Measurements from ENCODE around the gene SECTM1. TPM values are rescaled to one million over a fixed set of nuclear protein-coding genes. Genes with fewer than 3 reads are reported as not detected.

The SECTM1 gene
- total and polyA plus RNA-seq, 2 experiments from 2014 or later: 1.4 TPM

GRCh38 chr17:82303944-82304808 is 29.4 kb downstream of the SECTM1 start:
- in situ Hi-C loops (cut with MboI): no loop called here
- TF ChIP-seq EZH2phosphoT487 (IDR thresholded peaks at IDR 0.05; ENCODE audit: insufficient read depth, low read depth) (no peak), EZH2 (IDR thresholded peaks at IDR 0.05; ENCODE audit: insufficient read depth, poor library complexity, severe bottlenecking) (no peak)
- H2AFZ ChIP-seq: no peak overlapping the region
- no peaks in the 10 kb centered on the region; the same call in 1 of the 2 replicates for H3K4me1 ChIP-seq (ENCODE audit: insufficient read depth)
- H3K27me3 ChIP-seq (replicated peaks; ENCODE audit: insufficient read depth): no peaks in the 10 kb centered on the region
- no peaks in the 10 kb centered on the region for H4K20me1 ChIP-seq (ENCODE audit: insufficient read depth)
- H3K4me3 ChIP-seq: no peak overlapping the region
- H3K9me3 ChIP-seq (ENCODE audit: low read depth): no peaks in the 10 kb centered on the region
- no peak overlapping the region for H3K27ac ChIP-seq
- no peaks in the 10 kb centered on the region for H3K36me3 ChIP-seq (ENCODE audit: low read depth)
- H3K79me2 ChIP-seq (ENCODE audit: insufficient read depth): no peaks in the 10 kb centered on the region
- 85 to 90% methylated on average over 8 to 26 of the region's 26 CpGs for WGBS, 2 experiments (ENCODE audit: low coverage in 1 of 2, low lambda C conversion rate in 2 of 2, missing lambda C conversion rate in 2 of 2)
- no peak overlapping the region for H3K9ac ChIP-seq
- no peaks in the 10 kb centered on the region for H3K9me2 ChIP-seq (ENCODE audit: insufficient read depth)
- H3K4me2 ChIP-seq (ENCODE audit: unreplicated experiment): no peak overlapping the region
- no peak for DNase-seq
- peaks cover 4% of the 10 kb centered on the region; the same call in 1 of the 2 replicates for H3F3A ChIP-seq (ENCODE audit: insufficient read depth)

DNA sequence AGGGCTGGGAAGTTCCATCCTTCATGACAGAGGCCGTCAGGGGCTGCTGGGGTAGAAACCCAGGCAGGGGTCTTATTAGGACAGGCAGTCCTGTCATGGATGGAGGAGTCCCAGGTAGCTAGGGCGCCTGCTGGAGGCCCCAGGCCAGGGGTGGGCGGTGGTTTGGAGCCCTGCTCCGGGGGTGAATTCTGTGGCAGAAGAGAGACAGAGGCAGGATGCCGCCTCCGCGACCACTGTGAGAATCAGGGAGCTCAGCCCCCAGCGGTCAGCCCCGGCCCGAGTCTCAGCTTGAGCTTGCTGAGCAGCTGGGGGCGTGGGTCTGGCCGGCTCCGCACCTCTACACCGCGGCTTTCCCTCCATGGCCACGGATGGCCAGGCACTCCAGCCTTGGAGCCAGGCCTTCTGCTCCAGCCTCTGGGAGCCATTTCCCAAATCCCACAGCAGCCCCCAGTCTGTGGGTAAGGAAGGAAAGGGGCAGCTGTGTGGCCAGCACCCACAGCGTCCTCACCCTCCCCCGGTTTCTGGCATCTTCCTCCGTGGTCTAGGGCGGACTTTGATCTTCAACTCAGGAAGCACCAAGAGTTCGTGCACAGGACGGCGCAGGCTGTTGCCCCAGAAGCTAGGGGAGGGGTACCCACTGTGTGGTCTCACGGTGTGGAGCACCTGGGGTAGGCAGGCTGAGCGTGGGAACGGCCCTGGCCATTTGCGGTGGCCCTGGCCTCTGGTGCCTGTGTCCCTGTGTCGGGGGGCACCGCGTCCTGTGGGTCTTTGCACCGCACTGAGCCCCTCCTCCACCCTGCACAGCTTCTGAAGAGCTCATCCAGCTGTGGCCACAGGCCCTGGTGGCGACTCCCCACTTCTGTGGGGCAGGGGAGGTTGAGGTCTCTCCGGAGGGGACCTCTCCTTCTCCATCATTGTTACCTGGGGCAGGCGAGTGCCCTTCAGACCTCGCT is 30.3 kb downstream of the SECTM1 start:
- H3K9me2 ChIP-seq (ENCODE audit: insufficient read depth): no peaks in the 10 kb centered on the region
- H3K4me1 ChIP-seq (ENCODE audit: insufficient read depth): peaks cover 5% of the 10 kb centered on the region
- H3K27me3 ChIP-seq (replicated peaks; ENCODE audit: insufficient read depth): no peaks in the 10 kb centered on the region
- H3K4me3 ChIP-seq: no peak overlapping the region
- H3K79me2 ChIP-seq (ENCODE audit: insufficient read depth): no peaks in the 10 kb centered on the region
- no peaks in the 10 kb centered on the region for H3K9me3 ChIP-seq (ENCODE audit: low read depth)
- in situ Hi-C loops (cut with MboI): no loop called here
- H3K36me3 ChIP-seq (ENCODE audit: low read depth): no peaks in the 10 kb centered on the region
- 88 to 89% methylated on average over 32 to 34 of the region's 35 CpGs for WGBS, 2 experiments (ENCODE audit: low coverage in 1 of 2, low lambda C conversion rate in 2 of 2, missing lambda C conversion rate in 2 of 2)
- no peak for TF ChIP-seq EZH2phosphoT487 (IDR thresholded peaks at IDR 0.05; ENCODE audit: insufficient read depth, low read depth)
- TF ChIP-seq EZH2 (IDR thresholded peaks at IDR 0.05; ENCODE audit: insufficient read depth, poor library complexity, severe bottlenecking): no peak
- H3K27ac ChIP-seq: no peak overlapping the region
- DNase-seq: no peak
- no peaks in the 10 kb centered on the region; the same call in 1 of the 2 replicates for H3F3A ChIP-seq (ENCODE audit: insufficient read depth)
- no peak overlapping the region for H3K9ac ChIP-seq
- no peaks in the 10 kb centered on the region for H4K20me1 ChIP-seq (ENCODE audit: insufficient read depth)
- H3K4me2 ChIP-seq (ENCODE audit: unreplicated experiment): no peak overlapping the region
- H2AFZ ChIP-seq: no peak overlapping the region

DNA sequence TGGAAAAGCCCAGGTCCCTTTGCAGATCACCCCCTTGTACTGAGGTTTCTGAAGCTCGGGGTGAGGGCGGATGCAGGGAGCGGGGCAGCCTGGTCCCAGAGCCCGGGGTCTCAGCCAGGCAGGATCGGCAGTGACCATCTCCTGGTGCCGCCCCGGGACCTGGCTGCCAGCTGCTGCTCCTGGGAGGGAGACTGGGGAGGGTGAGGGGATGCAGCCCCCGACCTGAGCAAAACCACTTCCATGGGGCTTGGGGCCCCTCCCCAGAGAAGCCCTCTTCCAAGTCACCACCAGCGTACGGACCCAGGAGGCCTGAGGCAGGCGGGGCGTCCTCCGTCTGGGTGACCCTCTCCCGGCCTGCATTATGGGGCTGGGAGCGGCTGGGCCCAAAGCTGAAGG is 31.0 kb downstream of the SECTM1 start:
- H3K27ac ChIP-seq: no peak overlapping the region
- no peak for DNase-seq
- no peaks in the 10 kb centered on the region for H3K79me2 ChIP-seq (ENCODE audit: insufficient read depth)
- H4K20me1 ChIP-seq (ENCODE audit: insufficient read depth): no peaks in the 10 kb centered on the region
- H3K4me3 ChIP-seq: no peak overlapping the region
- in situ Hi-C loops (cut with MboI): no loop called here
- no peaks in the 10 kb centered on the region for H3K9me3 ChIP-seq (ENCODE audit: low read depth)
- H3K9ac ChIP-seq: no peak overlapping the region
- H3K4me1 ChIP-seq (ENCODE audit: insufficient read depth): peaks cover 7% of the 10 kb centered on the region
- no peaks in the 10 kb centered on the region for H3K36me3 ChIP-seq (ENCODE audit: low read depth)
- peaks cover 3% of the 10 kb centered on the region for H3F3A ChIP-seq (ENCODE audit: insufficient read depth)
- TF ChIP-seq EZH2phosphoT487 (IDR thresholded peaks at IDR 0.05; ENCODE audit: insufficient read depth, low read depth): no peak
- TF ChIP-seq EZH2 (IDR thresholded peaks at IDR 0.05; ENCODE audit: insufficient read depth, poor library complexity, severe bottlenecking): no peak
- no peak overlapping the region for H2AFZ ChIP-seq
- H3K27me3 ChIP-seq (replicated peaks; ENCODE audit: insufficient read depth): no peaks in the 10 kb centered on the region
- WGBS, 2 experiments (ENCODE audit: low coverage in 1 of 2, low lambda C conversion rate in 2 of 2, missing lambda C conversion rate in 2 of 2): 92 to 96% methylated on average over 14 to 15 of the region's 15 CpGs
- H3K9me2 ChIP-seq (ENCODE audit: insufficient read depth): no peaks in the 10 kb centered on the region
- H3K4me2 ChIP-seq (ENCODE audit: unreplicated experiment): no peak overlapping the region

GRCh38 chr17:82301916-82302567 is 31.5 kb downstream of the SECTM1 start:
- no peak overlapping the region for H3K9ac ChIP-seq
- H3K27me3 ChIP-seq (replicated peaks; ENCODE audit: insufficient read depth): no peaks in the 10 kb centered on the region
- no peak overlapping the region for H3K4me3 ChIP-seq
- no peaks in the 10 kb centered on the region for H3K36me3 ChIP-seq (ENCODE audit: low read depth)
- no peaks in the 10 kb centered on the region for H3K9me3 ChIP-seq (ENCODE audit: low read depth)
- peaks cover 13% of the 10 kb centered on the region for H3K4me1 ChIP-seq (ENCODE audit: insufficient read depth)
- no peak for DNase-seq
- no peaks in the 10 kb centered on the region for H4K20me1 ChIP-seq (ENCODE audit: insufficient read depth)
- H3K27ac ChIP-seq: no peak overlapping the region
- H3K4me2 ChIP-seq (ENCODE audit: unreplicated experiment): no peak overlapping the region
- no peaks in the 10 kb centered on the region for H3K9me2 ChIP-seq (ENCODE audit: insufficient read depth)
- H3F3A ChIP-seq (ENCODE audit: insufficient read depth): peaks cover 8% of the 10 kb centered on the region
- no peak overlapping the region for H2AFZ ChIP-seq
- 86 to 89% methylated on average over 21 to 23 of the region's 23 CpGs for WGBS, 2 experiments (ENCODE audit: low coverage in 1 of 2, low lambda C conversion rate in 2 of 2, missing lambda C conversion rate in 2 of 2)
- TF ChIP-seq EZH2 (IDR thresholded peaks at IDR 0.05; ENCODE audit: insufficient read depth, poor library complexity, severe bottlenecking) (no peak), EZH2phosphoT487 (IDR thresholded peaks at IDR 0.05; ENCODE audit: insufficient read depth, low read depth) (no peak)
- H3K79me2 ChIP-seq (ENCODE audit: insufficient read depth): no peaks in the 10 kb centered on the region
- in situ Hi-C loops (cut with MboI): no loop called here

Data from GM23248 (cell line).